Measurements from ENCODE around the gene GAS7.

Gene GAS7

DNA sequence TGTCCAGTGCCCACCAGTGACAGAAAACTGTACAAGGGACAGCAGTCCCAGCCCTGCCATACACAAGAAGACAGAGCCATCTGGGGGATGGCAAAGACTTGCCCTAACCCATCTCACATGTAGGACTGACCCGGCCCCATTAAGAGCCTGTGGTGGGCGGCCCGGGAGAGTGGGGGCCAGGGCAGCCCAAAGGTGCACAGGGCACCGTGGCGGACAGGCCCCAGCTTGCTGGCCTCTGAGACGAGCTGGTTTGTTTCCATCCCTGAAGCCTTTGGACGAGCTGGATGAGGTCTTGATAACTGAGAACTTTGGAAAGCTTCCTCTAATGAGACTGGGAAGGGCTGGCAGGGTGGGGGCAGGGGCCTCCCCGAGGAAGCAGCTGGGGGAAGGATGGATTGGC is 282.3 kb downstream of the GAS7 start:
- no peak for DNase-seq (ENCODE audit: low spot score)

- no peak for DNase-seq (ENCODE audit: low spot score)
Observed at GRCh38 chr17:9913476-9913875, 284.9 kb downstream of the GAS7 start.

- no peak for DNase-seq (ENCODE audit: low spot score)
Observed at GRCh38 chr17:9912121-9913099, 286.0 kb downstream of the GAS7 start.

GRCh38 chr17:9911089-9911488 is 287.3 kb downstream of the GAS7 start:
- no peak for DNase-seq (ENCODE audit: low spot score)

DNA sequence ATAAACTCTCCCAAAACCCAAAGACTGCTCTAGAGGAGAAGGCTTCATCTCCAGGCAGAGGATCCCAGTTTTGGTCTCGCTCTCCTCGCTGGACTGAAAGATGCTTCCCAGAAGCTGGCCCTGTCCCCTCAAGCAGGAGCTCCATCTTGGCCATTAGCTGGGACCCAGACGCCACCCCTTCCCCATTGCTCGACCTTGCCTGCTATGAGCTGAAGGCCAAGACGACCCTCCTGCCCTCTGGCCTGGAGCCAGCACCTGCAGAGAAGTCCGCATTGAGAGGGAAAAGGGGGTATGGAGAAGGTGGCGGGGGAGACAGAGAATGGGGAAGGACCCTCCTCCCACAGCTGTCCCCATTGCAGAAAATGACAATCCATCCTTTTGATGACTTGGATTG is 289.8 kb downstream of the GAS7 start:
- no peak for DNase-seq (ENCODE audit: low spot score)

GRCh38 chr17:9907883-9908648 is 290.3 kb downstream of the GAS7 start:
- no peak for DNase-seq (ENCODE audit: low spot score)

- no peak for DNase-seq (ENCODE audit: low spot score)
Observed at GRCh38 chr17:9907131-9907530, 291.3 kb downstream of the GAS7 start.

- no peak for DNase-seq (ENCODE audit: low spot score)
Observed at GRCh38 chr17:9906616-9907015, 291.8 kb downstream of the GAS7 start.

DNA sequence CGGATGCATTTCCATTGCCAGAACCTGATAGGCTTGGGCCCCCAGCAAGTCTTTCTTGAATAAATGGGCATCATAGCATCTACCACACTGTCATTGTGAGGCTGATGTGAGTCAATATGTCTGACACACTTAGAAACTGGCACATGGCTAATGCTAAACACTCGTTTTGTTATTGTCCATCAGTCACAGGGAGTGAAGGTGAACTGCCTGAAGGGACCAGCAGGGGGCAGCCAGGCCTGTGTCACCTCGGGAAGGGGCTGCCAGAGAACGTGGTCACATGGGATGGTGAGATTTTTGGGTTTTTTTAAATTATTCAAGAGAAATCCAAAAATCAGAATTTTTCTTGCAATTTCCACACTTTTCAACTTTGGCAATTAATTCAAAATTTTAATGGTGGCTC is 292.5 kb downstream of the GAS7 start:
- DNase-seq (ENCODE audit: low spot score), result no peak

DNA sequence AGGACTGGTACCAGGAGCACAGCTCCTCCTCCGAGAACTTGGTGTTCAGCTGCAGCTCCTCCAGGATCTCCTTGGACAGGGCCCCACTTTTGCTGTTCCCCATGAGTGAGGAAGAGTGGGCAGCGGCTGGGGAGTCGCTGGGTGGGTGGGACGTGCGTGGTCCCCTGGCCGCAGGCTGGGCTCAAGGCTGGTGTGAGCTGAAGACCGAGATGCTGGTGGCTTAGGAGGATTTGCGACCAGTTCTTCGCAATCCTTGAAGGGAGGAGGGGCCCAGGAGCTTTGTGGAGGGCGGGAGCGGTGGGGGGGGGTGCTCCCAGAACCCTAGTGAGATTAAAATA is 293.4 kb downstream of the GAS7 start, which contains the start of gene RCVRN:
TSS of gene RCVRN (minus strand) at position 194 of the 338 bp plus-strand sequence. CDS start at position 103, 91 bp downstream.
- no peak for DNase-seq (ENCODE audit: low spot score)

GRCh38 chr17:9904277-9905077 is 293.9 kb downstream of the GAS7 start:
- no peak for DNase-seq (ENCODE audit: low spot score)

DNA sequence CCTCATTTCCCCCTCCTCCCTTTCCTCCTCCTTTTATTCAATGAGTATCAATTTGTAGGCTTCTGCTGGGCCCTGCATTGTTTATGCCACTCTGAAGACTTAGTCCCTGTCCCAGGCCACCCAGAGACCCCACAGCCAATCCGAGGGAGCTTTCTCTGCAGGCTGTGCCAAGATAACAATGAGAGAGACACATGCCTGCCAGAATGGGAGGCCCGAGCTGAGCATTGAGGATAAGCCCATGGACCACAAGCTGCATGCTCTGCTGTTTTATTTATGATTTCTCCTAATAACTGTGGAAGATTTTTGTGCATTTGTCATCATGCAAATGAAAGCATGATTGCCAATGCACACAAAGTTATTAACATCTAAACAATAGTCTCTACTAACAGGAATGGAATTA is 296.3 kb downstream of the GAS7 start:
- DNase-seq (ENCODE audit: low spot score), result no peak

- DNase-seq (ENCODE audit: low spot score), result no peak
Observed at GRCh38 chr17:9900784-9901183, 297.6 kb downstream of the GAS7 start.

DNA sequence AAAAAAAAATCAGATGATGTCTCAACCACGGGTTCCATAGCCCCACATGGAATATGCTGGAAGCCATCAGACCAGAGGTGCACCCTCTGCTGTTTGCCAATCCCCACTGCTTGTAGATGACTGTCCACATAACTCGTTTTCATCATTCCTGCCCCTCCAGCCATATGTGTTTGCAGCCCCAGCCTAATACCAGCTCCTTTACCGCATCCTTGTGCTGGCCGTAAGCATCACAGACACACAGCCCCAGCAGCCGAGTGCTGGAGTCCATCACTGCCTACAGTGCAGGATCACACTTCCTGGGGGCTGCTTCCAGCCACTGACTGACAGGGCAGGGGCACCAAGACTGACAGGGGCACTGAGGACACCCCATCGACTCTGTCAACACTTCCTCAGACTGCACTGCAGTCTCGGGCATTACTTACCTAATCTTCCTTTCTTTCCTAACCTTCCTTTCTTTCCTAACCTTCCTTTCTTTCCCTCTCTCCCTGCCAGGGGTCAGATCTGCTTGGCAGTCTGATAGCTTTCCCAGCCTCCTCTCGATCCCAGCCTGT is 298.3 kb downstream of the GAS7 start:
- no peak for DNase-seq (ENCODE audit: low spot score)

GRCh38 chr17:9899280-9900043 is 298.9 kb downstream of the GAS7 start:
- no peak for DNase-seq (ENCODE audit: low spot score)

GRCh38 chr17:9898812-9899211 is 299.6 kb downstream of the GAS7 start:
- no peak for DNase-seq (ENCODE audit: low spot score)

DNA sequence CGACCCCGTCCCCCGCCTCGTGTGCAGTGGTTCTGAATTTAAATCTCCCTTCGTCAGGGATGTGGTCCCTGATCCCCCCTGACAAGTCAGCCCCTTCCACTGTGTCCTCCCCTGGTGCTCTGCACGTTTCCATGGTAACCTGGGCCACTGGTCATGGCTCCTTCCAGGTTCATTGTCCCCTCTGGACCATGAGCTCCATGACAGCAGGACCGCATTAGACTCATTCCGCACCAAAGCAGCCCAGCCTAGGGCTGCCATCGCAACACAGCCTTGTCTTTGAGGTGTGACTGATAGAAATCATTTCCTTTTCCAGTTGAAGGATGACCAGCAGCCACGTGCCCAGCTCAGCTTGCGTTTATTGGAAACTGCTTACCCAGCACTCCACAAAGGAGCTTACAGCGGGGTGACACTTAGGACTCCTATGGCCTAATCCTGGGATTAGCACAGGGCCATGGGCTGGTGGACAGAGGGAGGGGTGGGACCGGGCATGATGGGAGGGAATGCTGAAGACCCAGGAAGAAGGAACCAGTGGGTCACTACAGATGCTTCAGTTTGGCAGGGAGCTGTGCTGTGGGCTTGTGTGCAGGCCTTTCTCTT is 300.9 kb downstream of the GAS7 start:
- DNase-seq (ENCODE audit: low spot score), result no peak

GRCh38 chr17:9895923-9896322 is 302.5 kb downstream of the GAS7 start:
- no peak for DNase-seq (ENCODE audit: low spot score)

DNA sequence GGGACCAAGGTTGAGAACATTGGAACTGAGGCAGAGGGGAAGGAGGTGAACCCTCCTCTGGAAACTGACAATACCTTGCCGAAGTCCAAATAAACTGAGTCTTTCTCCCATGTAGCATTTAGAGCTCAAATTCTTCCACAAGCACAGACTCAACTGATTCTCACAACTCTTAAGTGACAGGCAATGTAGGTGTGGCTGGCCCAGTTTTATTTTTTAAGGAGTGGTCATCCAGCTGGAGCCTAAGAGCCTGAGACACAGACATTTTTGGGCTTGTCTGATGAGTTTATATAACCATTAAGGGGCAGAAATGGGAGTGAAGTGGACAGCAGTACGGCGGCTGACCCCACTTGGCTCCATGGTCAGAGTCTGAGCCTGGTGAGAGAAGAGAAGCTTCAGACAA is 304.2 kb downstream of the GAS7 start:
- DNase-seq (ENCODE audit: low spot score), result no peak

DNA sequence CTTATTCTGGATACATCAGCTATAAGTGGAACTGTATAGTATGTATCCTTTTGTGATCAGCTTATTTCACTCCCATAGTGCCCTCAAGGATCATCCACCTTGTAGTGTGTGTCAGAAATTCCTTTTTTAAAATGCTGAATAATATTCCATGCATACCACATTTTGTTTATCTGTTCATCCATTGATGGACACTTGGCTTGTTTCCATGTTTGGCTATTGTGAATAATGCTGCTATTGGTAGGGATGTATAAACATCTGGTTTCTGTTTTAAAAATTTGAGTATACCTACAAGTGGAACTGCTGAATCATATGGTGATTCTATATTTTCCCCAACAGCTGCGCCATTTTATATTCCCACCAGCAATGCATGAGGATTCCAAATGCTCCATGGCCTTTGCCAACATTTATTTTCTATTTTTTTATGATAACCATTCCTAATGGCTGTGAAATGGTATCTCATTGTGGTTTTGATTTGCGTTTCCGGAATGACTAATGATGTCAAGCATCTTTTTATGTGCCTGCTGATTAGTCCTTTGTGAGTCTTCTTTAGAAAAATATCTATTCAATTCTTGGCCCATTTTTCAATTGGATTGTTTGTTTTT is 304.9 kb downstream of the GAS7 start:
- DNase-seq (ENCODE audit: low spot score), result no peak

Data from CD4-positive, alpha-beta T cell treated with Interleukin-2 at 100 ng/mL for 4 hours (primary cell).